Measurements from ENCODE around the gene NOL11. TPM values are rescaled to one million over a fixed set of nuclear protein-coding genes. Genes with fewer than 3 reads are reported as not detected.

NOL11 gene
- total and polyA plus RNA-seq, 2 of the 4 experiments (the other 2 are of a cell fraction), result 26.2 to 58.3 TPM

- no peak overlapping the region for H3K4me3 ChIP-seq (ENCODE audit: insufficient read depth, low read depth, low read length)
- H3K9me3 ChIP-seq (ENCODE audit: control insufficient read depth, insufficient read depth, low read length), result no peaks in the 10 kb centered on the region
- H3K9ac ChIP-seq (ENCODE audit: low read depth, low read length), result no peak overlapping the region
- no peaks in the 10 kb centered on the region for H4K20me1 ChIP-seq (ENCODE audit: insufficient read depth, low read length)
- no TSS peak for BruUV-seq (replicated peaks)
- no peaks in the 10 kb centered on the region for H3K79me1 ChIP-seq (ENCODE audit: low read depth in 1 of 2, low read length in 2 of 2)
- no CpG with 5 or more reads among the region's 2 CpGs for WGBS, 2 experiments (ENCODE audit: extremely low coverage in 2 of 2, insufficient read length in 1 of 2)
- H3K27me3 ChIP-seq (ENCODE audit: control insufficient read depth, insufficient read depth, low read length), result no peaks in the 10 kb centered on the region
- TF ChIP-seq MAFK (IDR thresholded peaks at IDR 0.05; ENCODE audit: low read depth, low read length) (no peak), CHD1 (IDR thresholded peaks at IDR 0.05; ENCODE audit: low read depth, low read length) (no peak), NFE2L2 (IDR thresholded peaks at IDR 0.05; ENCODE audit: low read depth, low read length) (no peak), BHLHE40 (IDR thresholded peaks at IDR 0.05; ENCODE audit: low read depth, low read length) (no peak), CEBPB (IDR thresholded peaks at IDR 0.05; ENCODE audit: low read depth, low read length) (no peak), FOS (IDR thresholded peaks at IDR 0.05; ENCODE audit: low read depth, low read length) (no peak), MAZ (IDR thresholded peaks at IDR 0.05; ENCODE audit: borderline replicate concordance, low read depth, low read length) (no peak), MXI1 (IDR thresholded peaks at IDR 0.05; ENCODE audit: borderline replicate concordance, low read depth, low read length) (no peak), POLR2A (IDR thresholded peaks at IDR 0.05; ENCODE audit: low read depth, low read length) (no peak), USF2 (IDR thresholded peaks at IDR 0.05; ENCODE audit: low read depth, low read length) (no peak), RCOR1 (IDR thresholded peaks at IDR 0.05; ENCODE audit: insufficient replicate concordance, low read length) (no peak), RFX5 (IDR thresholded peaks at IDR 0.05; ENCODE audit: low read depth, low read length) (no peak), SMC3 (IDR thresholded peaks at IDR 0.05; ENCODE audit: low read depth, low read length) (no peak), RAD21 (IDR thresholded peaks at IDR 0.05; ENCODE audit: low read length) (no peak)
- TF ChIP-seq, protein P1, sequence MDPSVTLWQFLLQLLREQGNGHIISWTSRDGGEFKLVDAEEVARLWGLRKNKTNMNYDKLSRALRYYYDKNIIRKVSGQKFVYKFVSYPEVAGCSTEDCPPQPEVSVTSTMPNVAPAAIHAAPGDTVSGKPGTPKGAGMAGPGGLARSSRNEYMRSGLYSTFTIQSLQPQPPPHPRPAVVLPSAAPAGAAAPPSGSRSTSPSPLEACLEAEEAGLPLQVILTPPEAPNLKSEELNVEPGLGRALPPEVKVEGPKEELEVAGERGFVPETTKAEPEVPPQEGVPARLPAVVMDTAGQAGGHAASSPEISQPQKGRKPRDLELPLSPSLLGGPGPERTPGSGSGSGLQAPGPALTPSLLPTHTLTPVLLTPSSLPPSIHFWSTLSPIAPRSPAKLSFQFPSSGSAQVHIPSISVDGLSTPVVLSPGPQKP (IDR thresholded peaks at IDR 0.05; ENCODE audit: borderline replicate concordance, low read depth, low read length), result no peak
- TF ChIP-seq, protein P2, sequence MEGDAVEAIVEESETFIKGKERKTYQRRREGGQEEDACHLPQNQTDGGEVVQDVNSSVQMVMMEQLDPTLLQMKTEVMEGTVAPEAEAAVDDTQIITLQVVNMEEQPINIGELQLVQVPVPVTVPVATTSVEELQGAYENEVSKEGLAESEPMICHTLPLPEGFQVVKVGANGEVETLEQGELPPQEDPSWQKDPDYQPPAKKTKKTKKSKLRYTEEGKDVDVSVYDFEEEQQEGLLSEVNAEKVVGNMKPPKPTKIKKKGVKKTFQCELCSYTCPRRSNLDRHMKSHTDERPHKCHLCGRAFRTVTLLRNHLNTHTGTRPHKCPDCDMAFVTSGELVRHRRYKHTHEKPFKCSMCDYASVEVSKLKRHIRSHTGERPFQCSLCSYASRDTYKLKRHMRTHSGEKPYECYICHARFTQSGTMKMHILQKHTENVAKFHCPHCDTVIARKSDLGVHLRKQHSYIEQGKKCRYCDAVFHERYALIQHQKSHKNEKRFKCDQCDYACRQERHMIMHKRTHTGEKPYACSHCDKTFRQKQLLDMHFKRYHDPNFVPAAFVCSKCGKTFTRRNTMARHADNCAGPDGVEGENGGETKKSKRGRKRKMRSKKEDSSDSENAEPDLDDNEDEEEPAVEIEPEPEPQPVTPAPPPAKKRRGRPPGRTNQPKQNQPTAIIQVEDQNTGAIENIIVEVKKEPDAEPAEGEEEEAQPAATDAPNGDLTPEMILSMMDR (conservative IDR thresholded peaks at IDR 0.05; ENCODE audit: low read depth, low read length), result no peak
- H3K4me2 ChIP-seq (ENCODE audit: low read depth, low read length), result no peak overlapping the region
- 0 out of 2 replicates have a peak, but pooled peaks cover 4% of the 10 kb centered on the region for H3K9me1 ChIP-seq (ENCODE audit: insufficient read depth, low read length)
- no peak overlapping the region for H2BK15ac ChIP-seq (ENCODE audit: low read depth, low read length)
- no peak overlapping the region for H3K23ac ChIP-seq (ENCODE audit: low read depth, low read length)
- DNase-seq, result no peak
- dilution Hi-C loops (cut with HindIII; ENCODE audit: low sequenced_read_pairs, unreplicated experiment) (no loop called here), in situ Hi-C loops (cut with MboI; ENCODE audit: low sequenced_read_pairs) (no loop called here), intact Hi-C loops (cut with micrococcal nuclease) (loop anchor here (10.0 kb wide), 1 partner anchor 207 kb away; no protein-coding TSS in a partner anchor)
- ChIA-PET CTCF (no interaction called here), POLR2A (ENCODE audit: unreplicated experiment) (no interaction called here)
- H4K91ac ChIP-seq (ENCODE audit: insufficient read depth, low read depth, low read length), result no peak overlapping the region
- ATAC-seq (ENCODE audit: low read depth), result no peak
- H3K4me1 ChIP-seq (ENCODE audit: control insufficient read depth, insufficient read depth, low read length), result no peaks in the 10 kb centered on the region
- H4K5ac ChIP-seq (ENCODE audit: low read depth, low read length), result no peak overlapping the region
- no peaks in the 10 kb centered on the region; the same call in 1 of the 2 replicates for H3K36me3 ChIP-seq (ENCODE audit: control insufficient read depth, insufficient read depth, low read length)
- H2AK9ac ChIP-seq (replicated peaks; ENCODE audit: low read depth, low read length, poor library complexity), result no peak overlapping the region
- no peak overlapping the region for H2AFZ ChIP-seq (replicated peaks; ENCODE audit: low read length, poor library complexity)
- H3K4ac ChIP-seq (ENCODE audit: low read depth, low read length), result no peak overlapping the region
- no peak overlapping the region for H2AK5ac ChIP-seq (ENCODE audit: low read depth, low read length)
- no peak overlapping the region for H2BK20ac ChIP-seq (ENCODE audit: low read depth, low read length)
- H3K14ac ChIP-seq (replicated peaks; ENCODE audit: low read depth, low read length), result no peak overlapping the region
- H3K56ac ChIP-seq (ENCODE audit: extremely low read depth, insufficient read depth, low read length), result no peak overlapping the region
- no peak overlapping the region for H3K18ac ChIP-seq (ENCODE audit: low read depth, low read length)
- H2BK120ac ChIP-seq (ENCODE audit: low read depth, low read length), result no peak overlapping the region
- no peak overlapping the region for H2BK5ac ChIP-seq (ENCODE audit: low read depth, low read length, poor library complexity, severe bottlenecking)
- no peak overlapping the region for H4K8ac ChIP-seq (ENCODE audit: low read depth in 2 of 2, low read length in 2 of 2)
- no peak overlapping the region for H3K27ac ChIP-seq (ENCODE audit: insufficient read depth, low read length)
These were observed 35.5 kb upstream of the NOL11 start for GRCh38 chr17:67682196-67682595.
